Measurements from ENCODE around the gene ZCCHC8.

GRCh38 chr12:122537021-122537420 lies 36.3 kb upstream of the ZCCHC8 start:
- TF ChIP-seq CTCF (IDR thresholded peaks at IDR 0.05; ENCODE audit: low read depth, low read length, poor library complexity, severe bottlenecking): no peak
- no peak for TF ChIP-seq EZH2phosphoT487 (IDR thresholded peaks at IDR 0.05; ENCODE audit: borderline replicate concordance, low read length)

All from DOHH2 (cell line).